Urinary bladder (tissue), 4 donors: Measurements from ENCODE around the gene DPP4. TPM values are rescaled to one million over a fixed set of nuclear protein-coding genes. Genes with fewer than 3 reads are reported as not detected.

ENCODE experiments used
- DNase-seq: peaks from one replicate; pipeline ENCODE4 v3.0.0-alpha.2; 2015; ENCODE audit errors: extremely low spot score
- H3K27ac ChIP-seq: one replicate; pipeline ENCODE4 v1.5.1; 2013; ENCODE audit warnings: low read depth, mild to moderate bottlenecking, moderate library complexity
- H3K36me3 ChIP-seq: one replicate; pipeline ENCODE4 v1.6.1; 2013; ENCODE audit warnings: mild to moderate bottlenecking, moderate library complexity; ENCODE audit not compliant: insufficient read depth
- H3K4me1 ChIP-seq: one replicate; pipeline ENCODE4 v1.6.1; 2013; ENCODE audit warnings: mild to moderate bottlenecking, moderate library complexity; ENCODE audit not compliant: insufficient read depth
- H3K4me3 ChIP-seq: one replicate; pipeline ENCODE4 v1.5.1; 2013; ENCODE audit warnings: low read depth, low read length
- WGBS: extraction: QIAGEN DNeasy Blood & Tissue Kit; methylation state at CpG from one replicate; pipeline ENCODE4 v1.1.7; 2013; 5-methylcytosine and 5-hydroxymethylcytosine counted together
- polyA plus RNA-seq: library from polyadenylated mRNA; stranded (reverse); fragments of 200-250 nt; gene quantifications from one replicate; pipeline ENCODE4 v1.2.3, GENCODE V29; 2013
- total RNA-seq: library from RNA; depleted of rRNA; stranded (reverse); fragments of >200 nt; gene quantifications from one replicate; pipeline ENCODE4 v1.2.3, GENCODE V29; 2014
- donor health status: healthy with polysubstance abuse.
- donor health status: healthy.

Gene DPP4
- 44.1 TPM for total RNA-seq
- 0.80 TPM for polyA plus RNA-seq

- Histone ChIP-seq H3K36me3 (no peaks in the 10 kb centered on the region), H3K27ac (no peak within 1 kb of the TSS), H3K4me3 (peak within 1 kb of the TSS; percentile 31), H3K4me1 (no peaks in the 10 kb centered on the region)
- WGBS: 2% methylated on average over 71 of the region's 71 CpGs
- DNase-seq: no peak
Observed at GRCh38 chr2:162073888-162074631, at the start of gene DPP4. Gene DPP4, minus strand, starts transcription at chr2:162074215. Its CDS starts 234 bp downstream, at chr2:162073981.

- Histone ChIP-seq H3K27ac (no peak overlapping the region), H3K4me3 (no peak overlapping the region), H3K4me1 (no peaks in the 10 kb centered on the region), H3K36me3 (no peaks in the 10 kb centered on the region)
- WGBS: 63% methylated on average over 7 of the region's 7 CpGs
- no peak for DNase-seq
Observed at GRCh38 chr2:162118166-162119031, 44.4 kb upstream of the DPP4 start.

GRCh38 chr2:162116352-162116751 is 42.3 kb upstream of the DPP4 start:
- no peak for DNase-seq
- no peaks in the 10 kb centered on the region for H3K36me3 ChIP-seq
- H3K27ac ChIP-seq: no peak overlapping the region
- no peak overlapping the region for H3K4me3 ChIP-seq
- no peaks in the 10 kb centered on the region for H3K4me1 ChIP-seq

GRCh38 chr2:162115076-162115475 is 41.1 kb upstream of the DPP4 start:
- WGBS: 98% methylated on average over 2 of the region's 2 CpGs
- no peaks in the 10 kb centered on the region for H3K36me3 ChIP-seq
- DNase-seq: no peak
- no peak overlapping the region for H3K27ac ChIP-seq
- no peak overlapping the region for H3K4me3 ChIP-seq
- no peaks in the 10 kb centered on the region for H3K4me1 ChIP-seq

- Histone ChIP-seq H3K4me1 (no peaks in the 10 kb centered on the region), H3K36me3 (no peaks in the 10 kb centered on the region), H3K4me3 (no peak overlapping the region), H3K27ac (no peak overlapping the region)
- no peak for DNase-seq
- WGBS: 53% methylated on average over 1 of the region's 1 CpG
Observed at GRCh38 chr2:162114271-162114670, 40.3 kb upstream of the DPP4 start.

- DNase-seq: no peak
- Histone ChIP-seq H3K27ac (no peak overlapping the region), H3K4me1 (no peaks in the 10 kb centered on the region), H3K36me3 (no peaks in the 10 kb centered on the region), H3K4me3 (no peak overlapping the region)
- 55% methylated on average over 1 of the region's 1 CpG for WGBS
Observed at GRCh38 chr2:162113776-162114168, 39.8 kb upstream of the DPP4 start.

GRCh38 chr2:162113088-162113775 is 39.2 kb upstream of the DPP4 start:
- 87% methylated on average over 3 of the region's 3 CpGs for WGBS
- no peak overlapping the region for H3K4me3 ChIP-seq
- no peak for DNase-seq
- H3K27ac ChIP-seq: no peak overlapping the region
- H3K4me1 ChIP-seq: no peaks in the 10 kb centered on the region
- no peaks in the 10 kb centered on the region for H3K36me3 ChIP-seq

GRCh38 chr2:162111958-162112850 is 38.2 kb upstream of the DPP4 start:
- no peak for DNase-seq
- no peaks in the 10 kb centered on the region for H3K4me1 ChIP-seq
- H3K4me3 ChIP-seq: no peak overlapping the region
- H3K36me3 ChIP-seq: no peaks in the 10 kb centered on the region
- no peak overlapping the region for H3K27ac ChIP-seq
- WGBS: 89% methylated on average over 5 of the region's 5 CpGs

- Histone ChIP-seq H3K27ac (no peak overlapping the region), H3K36me3 (no peaks in the 10 kb centered on the region), H3K4me1 (no peaks in the 10 kb centered on the region), H3K4me3 (no peak overlapping the region)
- no peak for DNase-seq
- WGBS: 55% methylated on average over 4 of the region's 4 CpGs
Observed at GRCh38 chr2:162107361-162107901, 33.4 kb upstream of the DPP4 start.

GRCh38 chr2:162106746-162107145 is 32.7 kb upstream of the DPP4 start:
- DNase-seq: no peak
- no peak overlapping the region for H3K4me3 ChIP-seq
- H3K27ac ChIP-seq: no peak overlapping the region
- H3K36me3 ChIP-seq: no peaks in the 10 kb centered on the region
- H3K4me1 ChIP-seq: no peaks in the 10 kb centered on the region
- 83% methylated on average over 1 of the region's 1 CpG for WGBS

- Histone ChIP-seq H3K4me3 (no peak overlapping the region), H3K4me1 (no peaks in the 10 kb centered on the region), H3K27ac (no peak overlapping the region), H3K36me3 (no peaks in the 10 kb centered on the region)
- WGBS: 69% methylated on average over 3 of the region's 3 CpGs
- no peak for DNase-seq
Observed at GRCh38 chr2:162106146-162106551, 32.1 kb upstream of the DPP4 start.

GRCh38 chr2:162103443-162104009 is 29.5 kb upstream of the DPP4 start:
- no peak for DNase-seq
- Histone ChIP-seq H3K4me3 (no peak overlapping the region), H3K27ac (no peak overlapping the region), H3K4me1 (no peaks in the 10 kb centered on the region), H3K36me3 (no peaks in the 10 kb centered on the region)
- 59% methylated on average over 3 of the region's 3 CpGs for WGBS
